GM12892 (cell line): Measurements from ENCODE around the gene CMKLR1.

ENCODE experiments used
- POLR2A ChIP-seq: IDR thresholded peaks from 2 replicates; pipeline ENCODE4 v1.6.1; 2011; ENCODE audit warnings: low read depth, low read length, control low read depth
- POLR2AphosphoS5 ChIP-seq: IDR thresholded peaks from 2 replicates; pipeline ENCODE4 v1.6.1; 2011; ENCODE audit warnings: low read depth, low read length, control low read depth

DNA sequence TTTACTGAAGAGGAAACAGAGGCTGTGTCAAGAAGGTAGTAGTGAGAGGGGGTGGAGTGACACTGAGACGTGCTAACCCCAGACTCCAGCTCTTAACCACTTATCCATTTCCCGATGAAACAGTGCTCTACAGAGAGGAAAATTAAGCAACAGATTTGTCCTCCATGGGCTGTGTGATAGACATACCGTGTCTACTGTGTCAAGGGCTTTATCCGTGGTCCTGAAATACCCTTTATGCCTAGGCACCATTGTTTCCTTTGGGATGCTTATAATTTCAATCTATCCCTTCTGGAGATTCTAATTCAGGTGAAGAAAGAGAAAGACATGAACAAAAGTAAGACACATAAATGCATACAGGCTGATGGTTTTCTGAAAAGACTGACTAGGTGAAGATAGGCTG is 71.7 kb downstream of the CMKLR1 start:
- TF ChIP-seq POLR2A (no peak), POLR2AphosphoS5 (no peak)
